ENCODE data around the gene AJAP1. TPM values are rescaled to one million over a fixed set of nuclear protein-coding genes. Genes with fewer than 3 reads are reported as not detected.

Gene AJAP1
- total and polyA plus RNA-seq, 2 of the 13 experiments (the other 11 are each of a cell fraction or from before 2014, with no cell fraction given): not detected

DNA sequence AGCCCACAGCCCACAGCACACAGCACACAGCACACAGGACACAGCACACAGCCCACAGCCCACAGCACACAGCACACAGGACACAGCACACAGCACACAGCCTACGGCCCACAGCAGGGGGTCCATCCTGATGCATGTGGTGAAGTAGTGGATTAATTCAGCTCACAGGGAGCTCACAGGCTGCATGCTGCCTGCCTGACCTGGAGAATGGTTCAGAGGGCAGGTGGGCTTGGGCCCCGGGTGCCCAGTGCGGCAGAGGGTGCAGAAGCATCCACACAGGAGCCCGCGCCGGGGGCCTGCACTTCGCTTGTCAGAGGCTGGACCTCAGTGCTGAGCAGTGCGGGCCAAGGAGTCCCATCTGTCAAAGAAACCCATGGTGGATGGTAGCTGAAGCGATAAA, 21.1 kb upstream of the AJAP1 start:
- ATAC-seq (no peak), DNase-seq (ENCODE audit: low spot score) (no peak), FAIRE-seq (no peak)
- H3K27ac ChIP-seq (ENCODE audit: extremely low read length, insufficient read depth, low read length): no peak overlapping the region
- WGBS (ENCODE audit: low lambda C conversion rate): 71% methylated on average over 7 of the region's 9 CpGs
- no peaks in the 10 kb centered on the region for H3K4me1 ChIP-seq (ENCODE audit: insufficient read depth, low read length)
- H3K9ac ChIP-seq (ENCODE audit: insufficient read depth, low read depth, low read length): no peak overlapping the region
- H3K4me3 ChIP-seq (replicated peaks in 1 of 3; ENCODE audit: insufficient read depth in 1 of 3, low read depth in 2 of 3, low read length in 3 of 3): no peak overlapping the region
- no peaks in the 10 kb centered on the region for H3K36me3 ChIP-seq (replicated peaks in 1 of 2; ENCODE audit: control insufficient read depth in 1 of 2, insufficient read depth in 2 of 2, low read length in 2 of 2)
- CTCF ChIA-PET (ENCODE audit: low intra/inter-chr PET ratio, low total read pairs): no interaction called here
- no TSS peak for BruUV-seq (replicated peaks)
- TF ChIP-seq, protein P1, sequence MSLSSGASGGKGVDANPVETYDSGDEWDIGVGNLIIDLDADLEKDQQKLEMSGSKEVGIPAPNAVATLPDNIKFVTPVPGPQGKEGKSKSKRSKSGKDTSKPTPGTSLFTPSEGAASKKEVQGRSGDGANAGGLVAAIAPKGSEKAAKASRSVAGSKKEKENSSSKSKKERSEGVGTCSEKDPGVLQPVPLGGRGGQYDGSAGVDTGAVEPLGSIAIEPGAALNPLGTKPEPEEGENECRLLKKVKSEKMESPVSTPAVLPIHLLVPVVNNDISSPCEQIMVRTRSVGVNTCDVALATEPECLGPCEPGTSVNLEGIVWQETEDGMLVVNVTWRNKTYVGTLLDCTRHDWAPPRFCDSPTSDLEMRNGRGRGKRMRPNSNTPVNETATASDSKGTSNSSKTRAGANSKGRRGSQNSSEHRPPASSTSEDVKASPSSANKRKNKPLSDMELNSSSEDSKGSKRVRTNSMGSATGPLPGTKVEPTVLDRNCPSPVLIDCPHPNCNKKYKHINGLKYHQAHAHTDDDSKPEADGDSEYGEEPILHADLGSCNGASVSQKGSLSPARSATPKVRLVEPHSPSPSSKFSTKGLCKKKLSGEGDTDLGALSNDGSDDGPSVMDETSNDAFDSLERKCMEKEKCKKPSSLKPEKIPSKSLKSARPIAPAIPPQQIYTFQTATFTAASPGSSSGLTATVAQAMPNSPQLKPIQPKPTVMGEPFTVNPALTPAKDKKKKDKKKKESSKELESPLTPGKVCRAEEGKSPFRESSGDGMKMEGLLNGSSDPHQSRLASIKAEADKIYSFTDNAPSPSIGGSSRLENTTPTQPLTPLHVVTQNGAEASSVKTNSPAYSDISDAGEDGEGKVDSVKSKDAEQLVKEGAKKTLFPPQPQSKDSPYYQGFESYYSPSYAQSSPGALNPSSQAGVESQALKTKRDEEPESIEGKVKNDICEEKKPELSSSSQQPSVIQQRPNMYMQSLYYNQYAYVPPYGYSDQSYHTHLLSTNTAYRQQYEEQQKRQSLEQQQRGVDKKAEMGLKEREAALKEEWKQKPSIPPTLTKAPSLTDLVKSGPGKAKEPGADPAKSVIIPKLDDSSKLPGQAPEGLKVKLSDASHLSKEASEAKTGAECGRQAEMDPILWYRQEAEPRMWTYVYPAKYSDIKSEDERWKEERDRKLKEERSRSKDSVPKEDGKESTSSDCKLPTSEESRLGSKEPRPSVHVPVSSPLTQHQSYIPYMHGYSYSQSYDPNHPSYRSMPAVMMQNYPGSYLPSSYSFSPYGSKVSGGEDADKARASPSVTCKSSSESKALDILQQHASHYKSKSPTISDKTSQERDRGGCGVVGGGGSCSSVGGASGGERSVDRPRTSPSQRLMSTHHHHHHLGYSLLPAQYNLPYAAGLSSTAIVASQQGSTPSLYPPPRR (CRISPR knock-in tag; IDR thresholded peaks at IDR 0.05; ENCODE audit: borderline replicate concordance): no peak
- TF ChIP-seq THYN1 (CRISPR knock-in tag; IDR thresholded peaks at IDR 0.05; ENCODE audit: borderline replicate concordance, low read depth): no peak
- no peak for TF ChIP-seq CENPT (CRISPR knock-in tag; IDR thresholded peaks at IDR 0.05; ENCODE audit: low read depth)
- no peak for TF ChIP-seq ZBTB25 (CRISPR knock-in tag; IDR thresholded peaks at IDR 0.05)
- no peak for TF ChIP-seq FOXA3 (CRISPR knock-in tag; IDR thresholded peaks at IDR 0.05)
- no peak for TF ChIP-seq NFE2L2 (IDR thresholded peaks at IDR 0.05; ENCODE audit: low read length)
- TF ChIP-seq SMAD9 (CRISPR knock-in tag; IDR thresholded peaks at IDR 0.05): no peak
- TF ChIP-seq ZNF382 (CRISPR knock-in tag; IDR thresholded peaks at IDR 0.05; ENCODE audit: borderline replicate concordance): no peak
- TF ChIP-seq, protein P2, sequence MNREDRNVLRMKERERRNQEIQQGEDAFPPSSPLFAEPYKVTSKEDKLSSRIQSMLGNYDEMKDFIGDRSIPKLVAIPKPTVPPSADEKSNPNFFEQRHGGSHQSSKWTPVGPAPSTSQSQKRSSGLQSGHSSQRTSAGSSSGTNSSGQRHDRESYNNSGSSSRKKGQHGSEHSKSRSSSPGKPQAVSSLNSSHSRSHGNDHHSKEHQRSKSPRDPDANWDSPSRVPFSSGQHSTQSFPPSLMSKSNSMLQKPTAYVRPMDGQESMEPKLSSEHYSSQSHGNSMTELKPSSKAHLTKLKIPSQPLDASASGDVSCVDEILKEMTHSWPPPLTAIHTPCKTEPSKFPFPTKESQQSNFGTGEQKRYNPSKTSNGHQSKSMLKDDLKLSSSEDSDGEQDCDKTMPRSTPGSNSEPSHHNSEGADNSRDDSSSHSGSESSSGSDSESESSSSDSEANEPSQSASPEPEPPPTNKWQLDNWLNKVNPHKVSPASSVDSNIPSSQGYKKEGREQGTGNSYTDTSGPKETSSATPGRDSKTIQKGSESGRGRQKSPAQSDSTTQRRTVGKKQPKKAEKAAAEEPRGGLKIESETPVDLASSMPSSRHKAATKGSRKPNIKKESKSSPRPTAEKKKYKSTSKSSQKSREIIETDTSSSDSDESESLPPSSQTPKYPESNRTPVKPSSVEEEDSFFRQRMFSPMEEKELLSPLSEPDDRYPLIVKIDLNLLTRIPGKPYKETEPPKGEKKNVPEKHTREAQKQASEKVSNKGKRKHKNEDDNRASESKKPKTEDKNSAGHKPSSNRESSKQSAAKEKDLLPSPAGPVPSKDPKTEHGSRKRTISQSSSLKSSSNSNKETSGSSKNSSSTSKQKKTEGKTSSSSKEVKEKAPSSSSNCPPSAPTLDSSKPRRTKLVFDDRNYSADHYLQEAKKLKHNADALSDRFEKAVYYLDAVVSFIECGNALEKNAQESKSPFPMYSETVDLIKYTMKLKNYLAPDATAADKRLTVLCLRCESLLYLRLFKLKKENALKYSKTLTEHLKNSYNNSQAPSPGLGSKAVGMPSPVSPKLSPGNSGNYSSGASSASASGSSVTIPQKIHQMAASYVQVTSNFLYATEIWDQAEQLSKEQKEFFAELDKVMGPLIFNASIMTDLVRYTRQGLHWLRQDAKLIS (CRISPR knock-in tag; IDR thresholded peaks at IDR 0.05): no peak
- no peak overlapping the region for H3K4me2 ChIP-seq (ENCODE audit: low read depth, low read length)
- peaks cover 2 to 25% of the 10 kb centered on the region in 2 experiments; a peak in 2 of 5 replicates for H3K27me3 ChIP-seq (ENCODE audit: control insufficient read depth in 1 of 2, insufficient read depth in 2 of 2, low read length in 2 of 2)
- H3K9me3 ChIP-seq (ENCODE audit: low read length): no peaks in the 10 kb centered on the region
- POLR2A ChIA-PET: no interaction called here
- H4K20me1 ChIP-seq (ENCODE audit: insufficient read depth, low read length): 0 out of 2 replicates have a peak, but pooled peaks cover 3% of the 10 kb centered on the region
- no peak overlapping the region for H2AFZ ChIP-seq (ENCODE audit: low read length)
- intact Hi-C loops (cut with micrococcal nuclease; ENCODE audit: unreplicated experiment) (no loop called here), in situ Hi-C loops (cut with HindIII; ENCODE audit: extremely low pct_ligation_motif_present, low pct_unique_long_range_greater_than_20kb) (no loop called here)
- H3K79me2 ChIP-seq (ENCODE audit: insufficient read depth, low read length): no peaks in the 10 kb centered on the region
